Smooth muscle cell (in vitro differentiated cells): Measurements from ENCODE around the gene CT45A3. TPM values are rescaled to one million over a fixed set of nuclear protein-coding genes. Genes with fewer than 3 reads are reported as not detected.
"Not testable (repeated sequence)": the region's sequence is repeated elsewhere in the genome, so short reads cannot be mapped to it uniquely, and the experiment has no call there.

Source experiments
- DNase-seq: peaks from one replicate; lab custom pipeline; 2025; ENCODE audit not compliant: unreplicated experiment; lab: John Stamatoyannopoulos, UW
- H2AFZ ChIP-seq: fragments of 200-600 bp; sonication (generic); 2 replicates; pipeline ENCODE4 v1.6.0; 2016; ENCODE audit warnings: antibody characterized with exemption, low read depth, mild to moderate bottlenecking
- H3F3A ChIP-seq: fragments of 200-600 bp; sonication (generic); 2 replicates; pipeline ENCODE4 v1.6.0; 2017; ENCODE audit warnings: antibody characterized with exemption, low read depth
- H3K27ac ChIP-seq: fragments of 200-600 bp; sonication (generic); 2 replicates; pipeline ENCODE4 v1.5.1; 2016; ENCODE audit warnings: low read depth, mild to moderate bottlenecking
- H3K27me3 ChIP-seq: fragments of 200-600 bp; sonication (generic); 2 replicates; pipeline ENCODE4 v1.6.1; 2016; ENCODE audit warnings: low read depth, mild to moderate bottlenecking
- H3K36me3 ChIP-seq: fragments of 200-600 bp; sonication (generic); 2 replicates; pipeline ENCODE4 v1.5.1; 2016; ENCODE audit warnings: low read depth
- H3K4me1 ChIP-seq: fragments of 200-600 bp; sonication (generic); 2 replicates; pipeline ENCODE4 v1.5.1; 2016; ENCODE audit warnings: low read depth
- H3K4me2 ChIP-seq: fragments of 200-600 bp; sonication (generic); 2 replicates; pipeline ENCODE4 v1.6.0; 2016; ENCODE audit warnings: mild to moderate bottlenecking
- H3K4me3 ChIP-seq: fragments of 200-600 bp; sonication (generic); 2 replicates; pipeline ENCODE4 v1.5.1; 2016; ENCODE audit warnings: mild to moderate bottlenecking
- H3K79me2 ChIP-seq: fragments of 200-600 bp; sonication (generic); 2 replicates; pipeline ENCODE4 v1.6.0; 2016; ENCODE audit warnings: low read depth, mild to moderate bottlenecking
- H3K9ac ChIP-seq: fragments of 200-600 bp; sonication (generic); 2 replicates; pipeline ENCODE4 v1.6.0; 2016; ENCODE audit warnings: low read depth
- H3K9me3 ChIP-seq: fragments of 200-600 bp; sonication (generic); replicated peaks from 2 replicates; pipeline ENCODE4 v1.5.1; 2016; ENCODE audit warnings: low read depth
- H4K20me1 ChIP-seq: fragments of 200-600 bp; sonication (generic); 2 replicates; pipeline ENCODE4 v1.6.0; 2016; ENCODE audit warnings: low read depth
- CTCF ChIP-seq: fragments of 200-600 bp; sonication (generic); IDR thresholded peaks from 2 replicates; pipeline ENCODE4 v1.5.1; 2017; ENCODE audit warnings: borderline replicate concordance, mild to moderate bottlenecking, antibody characterized with exemption; ENCODE audit not compliant: insufficient read depth, poor library complexity, severe bottlenecking
- WGBS: methylation state at CpG from one replicate; pipeline ENCODE4 v1.1.7; 2016; ENCODE audit warnings: low lambda C conversion rate; 5-methylcytosine and 5-hydroxymethylcytosine counted together
- polyA plus RNA-seq: library from polyadenylated mRNA; unstranded; fragments of >200 nt; fragmentation: Nextera tagmentation; extraction: Ambion mirVana; gene quantifications from 2 replicates; pipeline ENCODE4 v1.2.1, GENCODE V29; 2016
- total RNA-seq: library from RNA; depleted of rRNA; stranded (reverse); fragments of >200 nt; gene quantifications from 2 replicates; pipeline ENCODE4 v1.2.3, GENCODE V29; 2014

The CT45A3 gene
- total and polyA plus RNA-seq, 2 experiments from 2014 or later, result not detected

GRCh38 chrX:135740681-135741149 is 27.3 kb downstream of the CT45A3 start:
- no peak overlapping the region for H3K4me2 ChIP-seq
- H2AFZ ChIP-seq, result no peak overlapping the region
- 75% methylated on average over 18 of the region's 18 CpGs for WGBS
- no peaks in the 10 kb centered on the region for H3K4me1 ChIP-seq
- no peak overlapping the region for H3K27ac ChIP-seq
- H3K27me3 ChIP-seq, result no peaks in the 10 kb centered on the region
- H3K9ac ChIP-seq, result no peak overlapping the region
- no peaks in the 10 kb centered on the region for H3F3A ChIP-seq
- H3K36me3 ChIP-seq, result no peaks in the 10 kb centered on the region
- no peak for TF ChIP-seq CTCF
- no peaks in the 10 kb centered on the region for H3K79me2 ChIP-seq
- no peaks in the 10 kb centered on the region for H4K20me1 ChIP-seq
- no peak overlapping the region for H3K4me3 ChIP-seq
- no peak for DNase-seq
- no peaks in the 10 kb centered on the region for H3K9me3 ChIP-seq

- H4K20me1 ChIP-seq, result no peaks in the 10 kb centered on the region
- TF ChIP-seq CTCF, result no peak
- DNase-seq, result no peak
These were observed 30.5 kb downstream of the CT45A3 start for GRCh38 chrX:135737366-135738071.

GRCh38 chrX:135734666-135735065 is 33.3 kb downstream of the CT45A3 start:
- not testable (repeated sequence) for H3K36me3 ChIP-seq, H3K27me3 ChIP-seq, H3F3A ChIP-seq, H3K9me3 ChIP-seq, H3K9ac ChIP-seq, H3K79me2 ChIP-seq, H3K27ac ChIP-seq, H3K4me3 ChIP-seq, DNase-seq, H3K4me1 ChIP-seq, H3K4me2 ChIP-seq, H2AFZ ChIP-seq, H4K20me1 ChIP-seq
- 78% methylated on average over 5 of the region's 5 CpGs for WGBS

More at GRCh38 chrX:135737366-135738071, 30.5 kb downstream of the CT45A3 start:
- Histone ChIP-seq H3K9me3 (no peaks in the 10 kb centered on the region), H2AFZ (no peak overlapping the region), H3K79me2 (no peaks in the 10 kb centered on the region), H3K4me2 (no peak overlapping the region), H3F3A (no peaks in the 10 kb centered on the region), H3K4me3 (no peak overlapping the region), H3K27me3 (no peaks in the 10 kb centered on the region), H3K27ac (no peak overlapping the region), H3K36me3 (no peaks in the 10 kb centered on the region), H3K9ac (no peak overlapping the region), H3K4me1 (no peaks in the 10 kb centered on the region)
- 43% methylated on average over 4 of the region's 4 CpGs for whole genome bisulfite sequencing

- no peak for TF ChIP-seq CTCF
- H3K9me3 ChIP-seq, result no peaks in the 10 kb centered on the region
- 91% methylated on average over 19 of the region's 20 CpGs for WGBS
These were observed 54.2 kb downstream of the CT45A3 start for GRCh38 chrX:135713795-135714194.

GRCh38 chrX:135713183-135713689 is 54.8 kb downstream of the CT45A3 start, which contains the start of gene CT45A1:
TSS of gene CT45A1 (plus strand) at chrX:135713639. CDS start at chrX:135718941, 5,302 bp downstream.
- not testable (repeated sequence) for H3F3A ChIP-seq, H3K36me3 ChIP-seq, H3K27me3 ChIP-seq, H3K4me1 ChIP-seq, H2AFZ ChIP-seq, DNase-seq, H3K79me2 ChIP-seq, H3K9ac ChIP-seq, H4K20me1 ChIP-seq, H3K4me2 ChIP-seq, H3K27ac ChIP-seq, H3K4me3 ChIP-seq, H3K9me3 ChIP-seq
- WGBS, result 86% methylated on average over 8 of the region's 15 CpGs

More at GRCh38 chrX:135713795-135714194, 54.2 kb downstream of the CT45A3 start:
- H3K9ac ChIP-seq, result no peak overlapping the region
- no peaks in the 10 kb centered on the region for H3K4me1 ChIP-seq
- H3K4me3 ChIP-seq, result no peak overlapping the region
- DNase-seq, result no peak
- H3K79me2 ChIP-seq, result no peaks in the 10 kb centered on the region
- H3K27ac ChIP-seq, result no peak overlapping the region
- H4K20me1 ChIP-seq, result no peaks in the 10 kb centered on the region
- H3K4me2 ChIP-seq, result no peak overlapping the region
- no peaks in the 10 kb centered on the region for H3K36me3 ChIP-seq
- no peak overlapping the region for H2AFZ ChIP-seq
- no peaks in the 10 kb centered on the region for H3F3A ChIP-seq
- H3K27me3 ChIP-seq, result no peaks in the 10 kb centered on the region
